Endodermal cell (in vitro differentiated cells): Measurements from ENCODE around the gene CALR3. TPM values are rescaled to one million over a fixed set of nuclear protein-coding genes. Genes with fewer than 3 reads are reported as not detected.
A peak's percentile ranks its signal among the peaks of the same experiment; 100 is the strongest.

Experiments
- DNase-seq: peaks from one replicate; pipeline ENCODE4 v3.0.0-alpha.2; 2017
- H3K27ac ChIP-seq: 2 replicates; pipeline ENCODE4 v1.5.1; 2013; ENCODE audit warnings: mild to moderate bottlenecking, low read depth, low read length, moderate library complexity
- H3K27me3 ChIP-seq: 2 replicates; pipeline ENCODE4 v1.6.1; 2013; ENCODE audit warnings: mild to moderate bottlenecking, low read length, moderate library complexity; ENCODE audit not compliant: insufficient read depth, control insufficient read depth, poor library complexity, severe bottlenecking
- H3K36me3 ChIP-seq: 2 replicates; pipeline ENCODE4 v1.7.0; 2013; ENCODE audit warnings: mild to moderate bottlenecking, low read length, moderate library complexity; ENCODE audit not compliant: control insufficient read depth, insufficient read depth
- H3K4me1 ChIP-seq: one replicate; pipeline ENCODE4 v1.7.0; 2013; ENCODE audit warnings: low read length; ENCODE audit not compliant: control insufficient read depth, insufficient read depth
- H3K4me3 ChIP-seq: 2 replicates; pipeline ENCODE4 v1.5.1; 2013; ENCODE audit warnings: mild to moderate bottlenecking, low read length, moderate library complexity
- H3K9ac ChIP-seq: 2 replicates; pipeline ENCODE4 v1.6.1; 2013; ENCODE audit warnings: mild to moderate bottlenecking, low read length, moderate library complexity; ENCODE audit not compliant: poor library complexity, severe bottlenecking; ENCODE audit errors: extremely low read depth
- H3K9me3 ChIP-seq: 2 replicates; pipeline ENCODE4 v1.6.1; 2013; ENCODE audit warnings: mild to moderate bottlenecking, low read length, moderate library complexity; ENCODE audit not compliant: control insufficient read depth
- H3K27ac Mint-ChIP-seq: 2 replicates; pipeline ENCODE4 v1.8.0; 2020; ENCODE audit warnings: mixed read lengths
- H3K27me3 Mint-ChIP-seq: 2 replicates; pipeline ENCODE4 v1.8.0; 2021; ENCODE audit warnings: mild to moderate bottlenecking, mixed read lengths; ENCODE audit not compliant: insufficient read depth
- H3K36me3 Mint-ChIP-seq: 2 replicates; pipeline ENCODE4 v1.8.0; 2020; ENCODE audit warnings: low read depth, mixed read lengths
- H3K4me1 Mint-ChIP-seq: 2 replicates; pipeline ENCODE4 v1.8.0; 2020; ENCODE audit warnings: mixed read lengths
- H3K4me3 Mint-ChIP-seq: 2 replicates; pipeline ENCODE4 v1.8.0; 2020; ENCODE audit warnings: mild to moderate bottlenecking, moderate library complexity, mixed read lengths
- H3K9me3 Mint-ChIP-seq: 2 replicates; pipeline ENCODE4 v1.8.0; 2020; ENCODE audit warnings: mild to moderate bottlenecking, mixed read lengths
- WGBS, 2 experiments: methylation state at CpG; one replicate each; pipeline versions ENCODE4 v1.1.5 to v1.1.7; 2013; ENCODE audit warnings: missing lambda C conversion rate in 2 of 2, mixed read lengths in 1 of 2; ENCODE audit not compliant: insufficient coverage in 1 of 2, insufficient read length in 1 of 2; 5-methylcytosine and 5-hydroxymethylcytosine counted together
- total RNA-seq, 2 donors: library from RNA; stranded (reverse); fragmentation: NEBNext Ultra II Directional in 1 of 2; extraction: Animal tissue kit (Norgen Biotek cat#: 25700) in 1 of 2; gene quantifications; 2 replicates in 1 of 2; 3 replicates in 1 of 2; pipeline ENCODE4 v1.2.1, GENCODE V29; 2021
- TF ChIP-seq, protein P1 (sequence below): fragments of 200-600 bp; sonication (generic); conservative IDR thresholded peaks from 2 replicates; pipeline ENCODE4 v1.5.0; 2021; ENCODE audit warnings: antibody characterized with exemption, mild to moderate bottlenecking

CALR3 gene
- total RNA-seq, 2 donors from 2014 or later: 0.27 TPM; not detected in 1

DNA sequence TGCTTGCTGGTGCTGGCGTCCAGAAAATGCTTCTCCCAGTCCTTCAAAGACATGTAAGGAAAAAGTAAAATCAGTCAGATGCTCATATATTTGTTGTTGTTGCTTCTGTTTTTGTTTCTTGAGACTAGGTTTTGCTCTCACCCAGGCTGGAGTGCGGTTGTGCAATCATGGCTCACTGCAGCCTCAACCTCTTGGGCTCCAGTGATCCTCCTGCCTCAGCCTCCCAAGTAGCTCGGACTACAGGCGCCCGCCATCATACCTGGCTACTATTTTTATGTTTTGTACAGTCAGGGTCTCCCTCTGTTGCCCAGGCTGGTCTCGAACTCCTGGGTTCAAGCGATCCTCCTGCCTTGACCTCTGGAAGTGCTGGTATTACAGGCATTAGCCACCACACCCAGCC, 13.2 kb downstream of the CALR3 start:
- no peak overlapping the region for H3K4me3 Mint-ChIP-seq
- 90 to 94% methylated on average over 6 to 7 of the region's 7 CpGs for WGBS, 2 experiments
- no peaks in the 10 kb centered on the region for H3K4me1 ChIP-seq

GRCh38 chr19:16477311-16477710, 18.7 kb downstream of the CALR3 start:
- Histone ChIP-seq H3K4me3 (no peak overlapping the region), H3K9me3 (peaks cover 6% of the 10 kb centered on the region), H3K27ac (no peak overlapping the region), H3K9ac (no peak overlapping the region), H3K4me1 (no peaks in the 10 kb centered on the region), H3K36me3 (no peaks in the 10 kb centered on the region), H3K27me3 (no peaks in the 10 kb centered on the region)
- peaks cover 3% of the 10 kb centered on the region for H3K4me1 Mint-ChIP-seq
- no peak for DNase-seq
- H3K4me3 Mint-ChIP-seq: no peak overlapping the region
- H3K27me3 Mint-ChIP-seq: peaks cover 2% of the 10 kb centered on the region
- peaks cover 3% of the 10 kb centered on the region for H3K9me3 Mint-ChIP-seq
- H3K36me3 Mint-ChIP-seq: no peaks in the 10 kb centered on the region
- 97% methylated on average over 1 of the region's 1 CpG; no CpG with 5 or more reads in 1 of the 2 experiments for WGBS, 2 experiments
- TF ChIP-seq, protein P1, sequence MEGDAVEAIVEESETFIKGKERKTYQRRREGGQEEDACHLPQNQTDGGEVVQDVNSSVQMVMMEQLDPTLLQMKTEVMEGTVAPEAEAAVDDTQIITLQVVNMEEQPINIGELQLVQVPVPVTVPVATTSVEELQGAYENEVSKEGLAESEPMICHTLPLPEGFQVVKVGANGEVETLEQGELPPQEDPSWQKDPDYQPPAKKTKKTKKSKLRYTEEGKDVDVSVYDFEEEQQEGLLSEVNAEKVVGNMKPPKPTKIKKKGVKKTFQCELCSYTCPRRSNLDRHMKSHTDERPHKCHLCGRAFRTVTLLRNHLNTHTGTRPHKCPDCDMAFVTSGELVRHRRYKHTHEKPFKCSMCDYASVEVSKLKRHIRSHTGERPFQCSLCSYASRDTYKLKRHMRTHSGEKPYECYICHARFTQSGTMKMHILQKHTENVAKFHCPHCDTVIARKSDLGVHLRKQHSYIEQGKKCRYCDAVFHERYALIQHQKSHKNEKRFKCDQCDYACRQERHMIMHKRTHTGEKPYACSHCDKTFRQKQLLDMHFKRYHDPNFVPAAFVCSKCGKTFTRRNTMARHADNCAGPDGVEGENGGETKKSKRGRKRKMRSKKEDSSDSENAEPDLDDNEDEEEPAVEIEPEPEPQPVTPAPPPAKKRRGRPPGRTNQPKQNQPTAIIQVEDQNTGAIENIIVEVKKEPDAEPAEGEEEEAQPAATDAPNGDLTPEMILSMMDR: no peak
- H3K27ac Mint-ChIP-seq: peak overlapping the region; percentile 64

More for the DNA sequence above, 13.2 kb downstream of the CALR3 start:
- Mint-ChIP-seq H3K36me3 (no peaks in the 10 kb centered on the region), H3K27ac (no peak overlapping the region), H3K4me1 (no peaks in the 10 kb centered on the region), H3K9me3 (no peaks in the 10 kb centered on the region), H3K27me3 (peaks cover 2% of the 10 kb centered on the region)
- H3K9me3 ChIP-seq: no peaks in the 10 kb centered on the region
- DNase-seq: no peak
- no peaks in the 10 kb centered on the region for H3K27me3 ChIP-seq
- H3K36me3 ChIP-seq: no peaks in the 10 kb centered on the region
- TF ChIP-seq, protein P1: no peak
- H3K27ac ChIP-seq: no peak overlapping the region
- H3K9ac ChIP-seq: no peak overlapping the region
- H3K4me3 ChIP-seq: no peak overlapping the region

- Histone ChIP-seq H3K9me3 (peaks cover 6% of the 10 kb centered on the region), H3K27ac (no peak overlapping the region), H3K9ac (no peak overlapping the region), H3K36me3 (no peaks in the 10 kb centered on the region), H3K27me3 (no peaks in the 10 kb centered on the region), H3K4me1 (no peaks in the 10 kb centered on the region), H3K4me3 (no peak overlapping the region)
- Mint-ChIP-seq H3K4me1 (peaks cover 3% of the 10 kb centered on the region), H3K9me3 (peaks cover 3% of the 10 kb centered on the region), H3K4me3 (no peak overlapping the region), H3K36me3 (no peaks in the 10 kb centered on the region), H3K27me3 (peaks cover 2% of the 10 kb centered on the region), H3K27ac (peak overlapping the region; percentile 95)
- WGBS, 2 experiments: 56 to 61% methylated on average over 2 to 3 of the region's 3 CpGs
- TF ChIP-seq, protein P1: peak; percentile 47
- DNase-seq: peak; percentile 60
Measured at GRCh38 chr19:16476401-16476800, 19.6 kb downstream of the CALR3 start.
